GM15510 (cell line): ENCODE data around the gene C10orf53.

Source experiments
- POLR2A ChIP-seq: IDR thresholded peaks from 3 replicates; pipeline ENCODE4 v1.6.1; 2011; ENCODE audit warnings: borderline replicate concordance; ENCODE audit not compliant: insufficient read length; ENCODE audit errors: extremely low read depth

Gene C10orf53

GRCh38 chr10:49664006-49664841 lies 15.2 kb upstream of the C10orf53 start:
- TF ChIP-seq POLR2A: no peak

- TF ChIP-seq POLR2A: no peak
Measured at GRCh38 chr10:49664842-49665355, 14.6 kb upstream of the C10orf53 start.

DNA sequence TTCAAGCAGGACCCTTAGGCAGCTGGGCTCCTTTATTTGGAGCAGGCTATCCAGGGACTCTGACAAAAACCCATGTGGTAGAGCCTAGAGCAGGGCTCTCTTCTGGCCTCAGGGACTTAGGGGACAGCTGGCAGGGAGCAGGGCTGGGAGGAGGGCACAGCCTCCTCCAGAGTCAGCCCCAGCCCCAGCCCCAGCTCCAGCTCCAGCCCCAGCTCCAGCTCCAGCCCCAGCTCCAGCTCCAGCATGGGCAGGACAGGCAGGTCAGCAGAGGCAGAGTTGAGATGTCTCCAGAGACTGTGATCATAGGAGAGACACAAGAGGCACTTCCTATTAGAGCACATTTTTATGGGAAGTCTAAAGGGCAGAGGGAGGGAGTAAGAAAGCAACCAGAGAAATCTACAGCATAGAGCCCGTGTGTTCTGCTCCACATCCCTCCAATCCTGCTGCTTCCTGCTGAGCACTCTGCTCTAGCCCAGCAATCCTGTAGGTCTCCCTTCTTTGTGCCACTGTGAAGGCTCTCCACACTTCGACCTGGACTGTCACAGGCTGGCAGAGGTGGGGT lies 13.3 kb upstream of the C10orf53 start:
- TF ChIP-seq POLR2A: no peak

DNA sequence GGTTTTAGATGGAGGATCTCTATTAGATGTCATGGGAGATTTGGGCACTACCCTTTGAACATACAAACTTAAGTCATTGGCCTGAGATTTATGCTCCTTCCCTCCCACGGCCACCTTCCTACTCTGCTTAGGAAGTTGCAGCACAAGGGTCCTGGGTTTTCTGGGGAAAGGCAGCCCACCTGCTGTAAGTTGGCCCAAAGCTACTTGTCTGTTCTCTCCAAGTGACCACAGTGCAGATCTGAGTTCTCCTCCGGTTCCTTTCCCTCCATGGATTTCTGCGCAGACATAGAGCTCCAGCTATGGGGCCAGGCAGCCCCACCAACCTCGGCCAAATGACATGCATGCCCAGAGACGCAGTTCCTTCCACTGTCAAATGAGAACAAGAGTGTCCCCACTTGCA lies 12.8 kb upstream of the C10orf53 start:
- no peak for TF ChIP-seq POLR2A

- no peak for TF ChIP-seq POLR2A
Measured at GRCh38 chr10:49667991-49668390, 11.5 kb upstream of the C10orf53 start.

DNA sequence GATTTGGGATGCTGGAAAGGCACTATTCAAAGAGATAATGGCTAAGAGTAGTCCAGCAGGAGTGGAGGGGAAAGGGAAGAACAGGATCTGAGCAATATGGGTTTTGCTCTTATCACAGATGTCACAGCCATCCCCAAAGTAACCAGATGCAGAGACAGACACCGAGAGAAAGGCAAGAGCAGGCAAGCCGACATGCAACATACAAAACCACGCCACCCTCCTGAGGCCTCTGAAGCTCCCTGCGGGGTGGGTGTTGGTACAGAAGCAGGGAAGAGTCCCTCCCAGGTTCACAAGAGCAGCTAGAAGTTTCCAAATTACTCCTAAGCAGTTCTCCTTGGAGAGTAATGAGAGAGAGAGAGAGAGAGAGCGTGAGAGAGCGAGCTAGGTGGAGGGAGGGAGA lies 10.8 kb upstream of the C10orf53 start:
- no peak for TF ChIP-seq POLR2A

DNA sequence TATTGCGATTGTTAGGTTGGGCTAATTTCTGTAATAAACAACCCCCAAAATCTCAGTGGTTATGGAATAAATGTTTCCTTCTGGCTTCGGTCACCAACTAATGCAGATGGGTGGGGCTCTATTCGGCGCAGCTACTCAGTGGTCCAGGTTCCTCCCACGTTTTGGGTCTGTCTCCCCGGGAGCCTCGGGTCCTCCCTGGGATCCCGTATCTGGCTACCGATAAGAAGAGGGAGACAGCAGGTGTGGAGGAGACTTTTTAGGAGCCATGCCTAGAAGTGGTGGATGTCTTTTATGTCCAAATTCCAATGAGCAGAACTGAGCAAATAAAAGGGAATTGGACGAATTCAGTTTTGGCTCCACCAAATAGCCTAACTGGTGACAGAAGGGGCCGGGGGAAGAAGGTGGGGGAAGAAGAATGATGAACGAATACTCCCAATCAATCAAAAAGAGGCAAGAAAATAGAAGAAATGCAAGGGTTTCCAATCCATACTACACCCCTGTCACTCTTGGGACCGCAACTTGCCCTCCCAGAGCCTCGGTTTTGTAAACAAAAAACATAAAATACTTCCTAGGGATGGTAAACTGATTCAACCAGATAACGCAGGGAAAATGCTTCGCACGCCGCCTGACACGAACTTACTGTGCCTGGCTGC lies 498 bp upstream of the C10orf53 start:
- no peak for TF ChIP-seq POLR2A

DNA sequence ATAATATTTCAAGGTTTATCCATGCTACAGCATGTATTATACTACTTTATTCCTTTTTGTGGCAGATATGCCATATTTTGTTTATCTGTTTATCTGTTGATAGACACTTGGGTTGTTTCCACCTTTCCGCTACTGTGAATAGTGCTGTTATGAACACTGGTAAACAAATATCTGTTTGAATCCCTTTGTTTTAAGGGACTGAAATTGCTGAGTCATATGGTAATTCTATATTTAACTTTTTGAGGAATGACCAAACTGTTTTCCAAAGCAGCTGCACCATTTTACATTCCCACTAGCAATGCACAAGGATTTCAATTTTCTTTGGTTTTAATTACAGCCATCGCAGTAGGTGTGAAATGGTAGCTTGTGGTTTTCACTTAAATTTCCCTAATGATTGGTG lies 3.4 kb downstream of the C10orf53 start:
- TF ChIP-seq POLR2A: no peak

DNA sequence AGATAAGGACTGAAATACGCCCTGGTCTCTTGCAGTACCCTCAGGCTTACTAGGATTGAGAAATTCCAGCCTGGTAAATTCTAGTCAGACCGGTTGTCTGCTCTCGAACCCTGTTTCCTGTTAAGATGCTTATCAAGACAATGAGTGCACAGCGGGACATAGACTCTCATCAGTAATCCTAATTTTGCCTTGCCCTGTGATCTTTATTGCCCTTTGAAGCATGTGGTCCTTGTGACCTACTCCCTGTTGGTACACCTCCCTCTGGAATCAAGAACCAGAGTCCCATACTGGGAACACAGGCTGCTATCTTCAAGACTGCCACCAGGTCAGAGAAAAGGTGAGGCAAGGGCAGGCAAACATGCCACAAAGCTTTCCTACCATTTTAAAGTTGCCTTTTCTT lies 7.2 kb downstream of the C10orf53 start:
- no peak for TF ChIP-seq POLR2A

- no peak for TF ChIP-seq POLR2A
Measured at GRCh38 chr10:49688261-49688846, 8.9 kb downstream of the C10orf53 start.

- no peak for TF ChIP-seq POLR2A
Measured at GRCh38 chr10:49688920-49689319, 9.5 kb downstream of the C10orf53 start.

GRCh38 chr10:49689882-49690510 lies 10.5 kb downstream of the C10orf53 start:
- no peak for TF ChIP-seq POLR2A

DNA sequence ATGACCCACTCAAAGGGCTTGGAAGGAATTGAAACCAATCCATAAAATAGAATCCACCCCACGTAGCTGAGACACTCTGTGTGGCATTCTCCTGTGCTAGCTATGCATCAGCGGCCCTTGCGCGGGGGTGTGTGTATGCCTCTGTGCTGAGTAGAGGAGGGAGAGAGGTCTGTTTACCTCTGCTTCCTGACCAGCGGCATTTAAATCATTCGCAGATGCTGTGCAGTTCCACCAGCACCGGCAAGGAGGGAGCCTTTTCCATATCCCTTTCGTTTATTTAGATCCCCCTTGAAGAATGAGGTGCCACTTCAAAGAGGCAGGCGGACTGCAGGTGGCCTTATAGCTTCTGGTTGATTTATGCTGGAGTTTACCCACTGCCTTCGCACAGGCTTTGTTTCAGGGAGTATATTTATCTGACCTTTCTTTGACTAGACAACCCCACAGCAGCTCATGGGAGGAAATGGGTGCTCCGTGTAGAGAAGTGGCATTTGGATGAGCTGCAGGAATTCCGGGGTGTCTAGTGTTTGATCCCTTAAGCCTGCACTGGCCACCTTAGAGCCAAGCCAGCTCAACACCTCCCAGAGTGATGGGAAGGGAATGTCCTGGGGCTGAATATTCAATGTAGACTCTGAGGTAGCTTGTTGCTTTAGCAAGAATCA lies 11.4 kb downstream of the C10orf53 start:
- no peak for TF ChIP-seq POLR2A

GRCh38 chr10:49691588-49691987 lies 12.1 kb downstream of the C10orf53 start:
- TF ChIP-seq POLR2A: no peak
